Upper lobe of left lung (tissue), 6 donors: Measurements from ENCODE around the gene CCDC149. TPM values are rescaled to one million over a fixed set of nuclear protein-coding genes. Genes with fewer than 3 reads are reported as not detected.

ENCODE experiments used
- ATAC-seq, 2 donors: fragments of 200-7000 bp; cut with Tn5 transposase; one replicate each; pipeline ENCODE4 v1.9.1; 2022; ENCODE audit warnings: mild to moderate bottlenecking in 2 of 2, moderate library complexity in 2 of 2; ENCODE audit not compliant: low FRiP score in 2 of 2
- DNase-seq, 2 donors: peaks; one replicate each; pipeline ENCODE4 v3.0.0-alpha.2; 2019 to 2020
- H3K27ac ChIP-seq, 4 donors: fragments of 200-600 bp; sonication (generic); one replicate each; pipeline ENCODE4 v1.5.1; 2016 to 2019
- H3K27me3 ChIP-seq, 4 donors: fragments of 200-600 bp; sonication (generic); one replicate each; pipeline ENCODE4 v1.5.1; 2017 to 2019
- H3K36me3 ChIP-seq, 4 donors: fragments of 200-600 bp; sonication (generic); one replicate each; pipeline ENCODE4 v1.5.1; 2016 to 2019
- H3K4me1 ChIP-seq, 4 donors: fragments of 200-600 bp; sonication (generic); one replicate each; pipeline ENCODE4 v1.5.1; 2018 to 2019
- H3K4me3 ChIP-seq, 4 donors: fragments of 200-600 bp; sonication (generic); one replicate each; pipeline ENCODE4 v1.5.1; 2017 to 2019; ENCODE audit warnings: mild to moderate bottlenecking in 2 of 4, moderate library complexity in 1 of 4
- H3K9me3 ChIP-seq, 4 donors: fragments of 200-600 bp; sonication (generic); one replicate each; pipeline ENCODE4 v1.5.1; 2018 to 2019
- EP300 ChIP-seq, 4 donors: sonication (generic); formaldehyde crosslinking; IDR thresholded peaks; one replicate each; pipeline ENCODE4 v1.5.1; 2017; ENCODE audit warnings: antibody characterized with exemption in 4 of 4, control low read depth in 2 of 4
- POLR2A ChIP-seq, 4 donors: fragments of 450-650 bp; IDR thresholded peaks; one replicate each; pipeline ENCODE4 v1.5.1; 2016 to 2017; ENCODE audit warnings: antibody characterized with exemption in 4 of 4, mild to moderate bottlenecking in 2 of 4
- POLR2AphosphoS5 ChIP-seq, 2 donors: sonication (generic); formaldehyde crosslinking; IDR thresholded peaks; one replicate each; pipeline ENCODE4 v1.5.1; 2017; ENCODE audit warnings: antibody characterized with exemption in 2 of 2
- WGBS, 2 donors: methylation state at CpG; one replicate each; pipeline ENCODE4 v1.1.5; 2017 to 2018; 5-methylcytosine and 5-hydroxymethylcytosine counted together
- total RNA-seq, 6 donors: library from RNA; depleted of rRNA in 4 of 6; stranded (reverse); fragments of >200 nt in 4 of 6; gene quantifications; one replicate each; pipeline versions ENCODE4 v1.1.0 to v1.2.1, GENCODE V29; 2016 to 2021
- TF ChIP-seq, protein P1 (sequence below), 6 experiments: fragments of 450-650 bp in 4 of 6; fragments of 200-600 bp in 2 of 6; sonication (generic) in 2 of 6; IDR thresholded peaks; one replicate each; pipeline ENCODE4 v1.5.1; 2016 to 2019; ENCODE audit warnings: antibody characterized with exemption in 6 of 6
- donor health status: DM: no; HTN: no; CAD: no; lungs with moderate emphysema.
- donor health status: DM: no; HTN: yes; CAD: no; lungs with severe emphysema.

The CCDC149 gene
- total RNA-seq, 6 donors from 2014 or later = 13.4 to 31.3 (median 22.3) TPM

DNA sequence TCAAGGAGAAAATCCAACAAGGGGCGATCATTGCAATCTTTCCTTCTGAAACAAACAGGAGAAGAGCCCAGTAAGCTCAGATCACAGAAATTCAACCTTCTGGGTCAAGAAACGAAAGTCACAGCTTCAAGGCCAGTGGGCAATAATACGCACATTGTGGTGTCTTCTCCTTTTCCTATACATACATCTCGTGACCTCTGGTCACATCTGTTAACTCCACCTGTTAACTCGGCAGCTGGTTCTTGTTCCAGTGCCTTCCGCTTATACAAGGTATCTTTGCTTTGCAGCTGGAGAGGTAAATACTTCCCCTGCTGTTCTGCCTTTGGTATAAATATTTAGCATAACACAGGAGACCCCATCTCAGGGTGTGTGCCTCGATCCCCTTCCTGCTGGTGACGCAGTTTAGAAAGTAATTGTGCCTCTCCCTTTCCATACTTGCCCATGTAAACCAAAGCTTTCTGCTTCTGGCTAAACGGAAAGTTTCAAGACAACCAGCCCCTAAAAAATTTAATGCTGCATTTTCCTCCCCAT lies 45.0 kb downstream of the CCDC149 start:
- TF ChIP-seq POLR2A (IDR thresholded peaks at IDR 0.05) (no peak), EP300 (IDR thresholded peaks at IDR 0.05) (no peak), POLR2AphosphoS5 (IDR thresholded peaks at IDR 0.05) (no peak)
- TF ChIP-seq, protein P1, sequence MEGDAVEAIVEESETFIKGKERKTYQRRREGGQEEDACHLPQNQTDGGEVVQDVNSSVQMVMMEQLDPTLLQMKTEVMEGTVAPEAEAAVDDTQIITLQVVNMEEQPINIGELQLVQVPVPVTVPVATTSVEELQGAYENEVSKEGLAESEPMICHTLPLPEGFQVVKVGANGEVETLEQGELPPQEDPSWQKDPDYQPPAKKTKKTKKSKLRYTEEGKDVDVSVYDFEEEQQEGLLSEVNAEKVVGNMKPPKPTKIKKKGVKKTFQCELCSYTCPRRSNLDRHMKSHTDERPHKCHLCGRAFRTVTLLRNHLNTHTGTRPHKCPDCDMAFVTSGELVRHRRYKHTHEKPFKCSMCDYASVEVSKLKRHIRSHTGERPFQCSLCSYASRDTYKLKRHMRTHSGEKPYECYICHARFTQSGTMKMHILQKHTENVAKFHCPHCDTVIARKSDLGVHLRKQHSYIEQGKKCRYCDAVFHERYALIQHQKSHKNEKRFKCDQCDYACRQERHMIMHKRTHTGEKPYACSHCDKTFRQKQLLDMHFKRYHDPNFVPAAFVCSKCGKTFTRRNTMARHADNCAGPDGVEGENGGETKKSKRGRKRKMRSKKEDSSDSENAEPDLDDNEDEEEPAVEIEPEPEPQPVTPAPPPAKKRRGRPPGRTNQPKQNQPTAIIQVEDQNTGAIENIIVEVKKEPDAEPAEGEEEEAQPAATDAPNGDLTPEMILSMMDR (IDR thresholded peaks at IDR 0.05) = no peak
- Histone ChIP-seq H3K36me3 (peaks cover 0 to 41% (median 19%) of the 10 kb centered on the region in 4 donors), H3K4me3 (no peak overlapping the region), H3K4me1 (no peaks in the 10 kb centered on the region), H3K27me3 (no peaks in the 10 kb centered on the region), H3K27ac (no peak overlapping the region), H3K9me3 (peaks cover 0 to 20% (median 17%) of the 10 kb centered on the region in 4 donors)
- ATAC-seq (no peak), DNase-seq (no peak)
- WGBS, 2 donors = 88 to 94% methylated on average over 9 of the region's 9 CpGs

DNA sequence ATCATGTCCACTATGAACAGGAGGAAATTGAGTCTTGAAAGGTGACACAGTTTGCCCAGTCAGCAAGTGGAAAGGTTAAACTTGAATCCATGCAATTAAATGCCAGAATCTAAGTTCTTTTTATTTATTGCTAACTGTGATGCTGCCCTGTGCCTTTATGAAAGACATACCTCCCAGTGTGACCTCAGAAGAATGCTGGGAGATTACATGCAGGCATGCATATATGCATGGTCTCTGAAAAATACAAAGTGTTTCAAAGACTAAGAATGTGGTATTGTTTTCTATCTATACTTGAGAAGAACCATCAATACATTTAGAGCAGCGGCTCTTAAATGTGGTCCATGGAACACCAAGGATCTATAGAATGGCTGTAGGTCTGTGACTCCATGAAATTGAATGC lies 45.6 kb downstream of the CCDC149 start:
- Histone ChIP-seq H3K4me1 (no peaks in the 10 kb centered on the region), H3K36me3 (peaks cover 0 to 35% (median 15%) of the 10 kb centered on the region in 4 donors), H3K4me3 (no peak overlapping the region), H3K27ac (no peak overlapping the region), H3K9me3 (peaks cover 0 to 20% (median 17%) of the 10 kb centered on the region in 4 donors), H3K27me3 (no peaks in the 10 kb centered on the region)
- 89 to 100% methylated on average over 1 of the region's 1 CpG for WGBS, 2 donors
- ATAC-seq = no peak
- TF ChIP-seq EP300 (IDR thresholded peaks at IDR 0.05) (no peak), POLR2AphosphoS5 (IDR thresholded peaks at IDR 0.05) (no peak), POLR2A (IDR thresholded peaks at IDR 0.05) (no peak)
- TF ChIP-seq, protein P1 (IDR thresholded peaks at IDR 0.05) = no peak
- no peak for DNase-seq

DNA sequence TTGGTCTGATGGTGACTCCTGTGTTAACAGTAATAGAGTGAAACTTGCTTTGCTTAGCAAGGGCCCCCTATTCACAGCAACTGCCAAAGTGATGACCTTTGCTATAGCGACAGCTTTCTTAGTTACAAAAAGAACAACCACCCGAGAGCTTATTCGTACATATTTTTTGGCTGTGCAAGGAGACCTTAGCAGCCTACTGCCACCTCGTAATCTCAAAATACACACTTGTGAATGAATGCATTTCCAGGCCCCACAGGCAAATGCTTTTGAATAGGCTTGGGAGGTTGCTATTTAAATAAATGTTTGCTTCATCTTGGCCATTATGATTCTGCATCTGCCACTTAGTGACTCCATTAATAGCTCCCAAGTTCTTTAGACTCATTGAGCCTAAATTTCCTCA lies 47.4 kb downstream of the CCDC149 start:
- Histone ChIP-seq H3K9me3 (peaks cover 0 to 20% (median 17%) of the 10 kb centered on the region in 4 donors), H3K27me3 (no peaks in the 10 kb centered on the region), H3K36me3 (peaks cover 0 to 27% (median 13%) of the 10 kb centered on the region in 4 donors), H3K4me3 (no peak overlapping the region), H3K27ac (no peak overlapping the region), H3K4me1 (no peaks in the 10 kb centered on the region)
- DNase-seq (no peak), ATAC-seq (no peak)
- 91 to 92% methylated on average over 4 of the region's 4 CpGs for WGBS, 2 donors
- TF ChIP-seq EP300 (IDR thresholded peaks at IDR 0.05) (no peak), POLR2A (IDR thresholded peaks at IDR 0.05) (no peak), POLR2AphosphoS5 (IDR thresholded peaks at IDR 0.05) (no peak)
- TF ChIP-seq, protein P1 (IDR thresholded peaks at IDR 0.05) = no peak

DNA sequence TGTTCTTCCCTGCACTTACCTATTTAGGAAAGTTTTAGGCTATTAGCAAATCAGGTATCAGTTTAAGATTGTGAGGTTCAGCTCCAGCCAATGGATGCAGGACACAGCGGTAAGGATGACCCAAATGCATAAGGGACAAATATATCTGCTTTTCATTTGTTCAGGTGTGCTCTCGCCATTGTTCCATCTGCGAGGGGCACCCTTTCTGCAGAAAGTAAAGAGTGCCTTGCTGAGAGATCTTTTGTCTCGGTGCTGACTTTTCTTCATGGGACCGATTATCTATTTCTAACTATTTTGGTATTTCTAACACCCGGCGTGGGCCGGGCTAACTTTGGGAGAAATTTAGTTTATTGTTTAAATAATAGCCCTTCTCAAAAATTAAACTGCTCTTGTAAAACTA lies 49.0 kb downstream of the CCDC149 start:
- Histone ChIP-seq H3K36me3 (peaks cover 0 to 14% (median 7%) of the 10 kb centered on the region in 4 donors), H3K4me3 (no peak overlapping the region), H3K9me3 (peaks cover 0 to 20% (median 17%) of the 10 kb centered on the region in 4 donors), H3K27me3 (no peaks in the 10 kb centered on the region), H3K27ac (no peak overlapping the region), H3K4me1 (peaks cover 0 to 1% (median under 1%) of the 10 kb centered on the region in 4 donors)
- no peak for TF ChIP-seq POLR2AphosphoS5 (IDR thresholded peaks at IDR 0.05)
- TF ChIP-seq, protein P1 (IDR thresholded peaks at IDR 0.05) = no peak
- TF ChIP-seq POLR2A (IDR thresholded peaks at IDR 0.05) = no peak
- TF ChIP-seq EP300 (IDR thresholded peaks at IDR 0.05) = no peak
- 99% methylated on average over 8 of the region's 8 CpGs for WGBS, 2 donors
- ATAC-seq (no peak), DNase-seq (no peak)
